SKM-1 treated with dmso at 0.1 percent for 144 hours (cell line): ENCODE measurements around the gene PLEKHG3.
A peak's percentile ranks its signal among the peaks of the same experiment; 100 is the strongest.

ENCODE experiments used
- DNase-seq: peaks from one replicate; lab custom pipeline; 2025; ENCODE audit not compliant: unreplicated experiment; lab: John Stamatoyannopoulos, UW

Gene PLEKHG3

GRCh38 chr14:64762044-64763034 is 58.1 kb downstream of the PLEKHG3 start:
- no peak for DNase-seq

- DNase-seq = no peak
Measured at GRCh38 chr14:64763085-64763782, 59.0 kb downstream of the PLEKHG3 start.

DNA sequence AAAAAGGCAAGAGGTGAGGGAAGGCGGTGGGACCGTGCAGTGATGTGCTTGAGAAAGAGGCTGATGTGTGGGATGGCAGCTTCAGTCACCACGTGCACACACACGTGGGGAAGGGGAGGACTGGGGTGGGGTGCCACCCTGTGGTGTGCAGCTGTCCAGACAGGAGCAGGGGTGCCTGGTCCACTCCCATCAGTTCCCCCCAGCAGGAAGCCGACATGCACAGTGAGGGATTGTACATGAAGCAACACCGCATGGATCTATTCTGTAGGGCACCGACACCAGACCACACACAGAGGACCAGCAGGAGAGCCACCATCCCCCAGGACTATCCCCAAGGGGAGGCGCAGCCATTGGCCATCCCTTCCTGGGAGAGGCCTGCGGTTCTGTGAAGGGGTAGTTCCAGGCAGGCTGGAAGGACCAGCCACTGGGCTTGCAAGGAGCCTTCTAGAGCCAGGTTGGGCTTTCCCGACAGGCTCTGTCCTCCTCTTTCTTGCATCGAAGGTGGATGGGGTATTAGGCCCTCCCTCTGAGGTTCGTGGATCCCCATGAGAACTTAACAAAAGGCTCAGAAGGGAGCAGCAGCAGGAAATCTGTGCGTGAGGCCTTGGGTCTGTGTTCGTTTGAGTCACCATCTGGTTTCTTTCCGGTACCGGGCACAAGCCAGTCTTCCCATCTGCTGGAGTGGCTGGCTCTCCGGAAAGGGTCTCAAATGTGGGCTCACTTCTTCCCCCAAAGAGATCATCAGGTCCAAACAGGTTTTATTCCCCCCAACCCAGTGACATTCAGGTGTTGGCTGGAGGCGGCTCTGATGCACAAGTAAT is 59.8 kb downstream of the PLEKHG3 start:
- DNase-seq = no peak

- DNase-seq = peak; percentile 37
Measured at GRCh38 chr14:64764641-64765520, 60.7 kb downstream of the PLEKHG3 start.

DNA sequence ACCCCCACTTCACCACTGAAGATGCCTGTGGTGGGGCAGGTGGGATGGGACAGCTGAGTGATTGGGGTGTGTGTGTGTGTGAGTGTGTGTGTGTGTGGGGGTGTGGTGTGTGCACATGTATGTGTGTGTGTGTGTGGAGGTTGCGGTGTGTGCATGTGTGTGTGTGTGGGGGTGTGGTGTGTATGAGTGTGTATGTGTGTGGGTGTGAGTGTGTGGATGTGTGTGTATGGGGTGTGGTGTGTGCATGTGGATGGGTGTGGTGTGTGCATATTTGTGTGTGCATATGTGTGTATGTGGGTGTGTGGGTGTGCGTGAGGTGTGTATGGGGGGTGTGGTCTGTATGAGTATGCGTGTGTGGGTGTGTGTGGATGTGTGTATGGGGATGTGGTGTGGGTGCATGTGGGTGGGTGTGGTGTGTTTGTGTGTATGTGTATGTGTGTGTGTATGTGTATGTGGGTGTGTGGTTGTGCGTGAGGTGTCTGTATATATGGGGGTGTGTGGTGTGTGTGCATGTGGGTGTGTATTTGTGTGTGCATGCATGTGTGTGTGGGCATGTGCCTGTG is 61.6 kb downstream of the PLEKHG3 start:
- no peak for DNase-seq

GRCh38 chr14:64766430-64767151 is 62.4 kb downstream of the PLEKHG3 start:
- DNase-seq = no peak

GRCh38 chr14:64767215-64767964 is 63.2 kb downstream of the PLEKHG3 start:
- no peak for DNase-seq

GRCh38 chr14:64768401-64769095 is 64.3 kb downstream of the PLEKHG3 start:
- DNase-seq = no peak

GRCh38 chr14:64769096-64770020 is 65.1 kb downstream of the PLEKHG3 start:
- DNase-seq = no peak

DNA sequence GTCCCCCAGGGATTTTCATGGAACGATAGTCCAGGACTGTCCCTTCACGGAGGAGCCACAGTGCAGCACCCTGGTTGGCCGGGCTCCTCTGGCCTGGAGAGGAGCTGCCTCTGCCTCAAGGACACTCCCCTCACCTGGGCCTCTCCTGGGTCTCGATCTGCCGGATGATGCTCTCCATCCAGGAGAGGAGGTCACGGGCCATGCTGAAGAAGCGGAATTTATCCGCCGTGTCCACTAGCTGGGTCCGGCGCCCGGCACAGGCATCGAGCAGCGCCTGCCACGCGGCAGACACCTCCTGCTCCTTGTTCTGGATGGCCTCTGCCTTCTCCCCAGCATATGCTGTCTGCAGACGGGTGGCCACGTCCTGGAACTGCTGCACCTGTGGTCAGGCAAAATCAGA is 66.5 kb downstream of the PLEKHG3 start:
- no peak for DNase-seq

- DNase-seq = no peak
Measured at GRCh38 chr14:64771161-64771560, 66.9 kb downstream of the PLEKHG3 start.

DNA sequence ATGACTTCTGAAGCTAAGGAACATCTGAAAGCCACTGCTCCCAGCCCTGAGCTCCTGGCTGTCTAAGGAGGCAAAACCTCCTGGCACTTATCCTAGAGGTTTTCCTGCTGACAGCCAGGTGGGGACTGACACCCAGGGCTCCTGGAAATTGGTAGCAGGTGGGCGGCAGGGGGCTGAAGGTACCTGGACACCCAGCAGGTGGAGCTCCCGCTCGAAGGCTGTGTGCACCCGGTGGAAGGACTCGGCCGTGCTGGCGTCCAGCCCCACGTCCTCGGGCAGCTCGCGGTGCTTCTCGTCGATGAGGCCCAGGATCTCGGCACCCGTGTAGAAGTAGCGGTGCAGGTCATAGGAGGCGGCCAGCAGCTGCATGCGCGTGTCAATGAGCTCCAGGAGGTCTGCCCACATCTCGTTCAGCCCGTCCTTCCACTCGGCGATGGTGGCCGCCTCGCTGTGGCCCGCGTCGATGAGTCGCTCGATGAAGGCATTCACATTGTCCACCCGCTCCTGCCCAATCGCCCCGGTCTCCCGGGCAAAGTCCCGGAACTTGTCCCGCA is 68.2 kb downstream of the PLEKHG3 start:
- DNase-seq = no peak

DNA sequence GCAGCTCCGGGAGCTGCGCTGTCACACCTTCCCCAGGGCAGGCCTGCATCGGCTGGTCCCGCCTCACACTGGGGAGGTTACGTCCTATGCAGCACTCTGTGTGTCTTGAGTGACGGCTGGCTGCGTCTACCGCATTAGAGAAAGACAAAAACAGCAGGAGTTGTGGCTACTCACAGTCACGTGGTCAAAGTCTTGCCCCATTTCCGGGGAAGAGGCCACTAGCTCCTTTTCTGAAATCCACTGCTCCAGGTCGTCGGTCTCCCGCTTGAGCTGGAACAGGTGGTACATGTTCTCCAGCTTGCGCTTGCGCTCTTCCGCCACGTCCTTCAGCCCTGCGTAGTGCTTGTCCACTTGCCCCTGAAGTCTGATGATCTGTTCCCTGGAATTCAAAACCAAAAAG is 68.8 kb downstream of the PLEKHG3 start:
- DNase-seq = no peak

- no peak for DNase-seq
Measured at GRCh38 chr14:64773577-64773976, 69.4 kb downstream of the PLEKHG3 start.

DNA sequence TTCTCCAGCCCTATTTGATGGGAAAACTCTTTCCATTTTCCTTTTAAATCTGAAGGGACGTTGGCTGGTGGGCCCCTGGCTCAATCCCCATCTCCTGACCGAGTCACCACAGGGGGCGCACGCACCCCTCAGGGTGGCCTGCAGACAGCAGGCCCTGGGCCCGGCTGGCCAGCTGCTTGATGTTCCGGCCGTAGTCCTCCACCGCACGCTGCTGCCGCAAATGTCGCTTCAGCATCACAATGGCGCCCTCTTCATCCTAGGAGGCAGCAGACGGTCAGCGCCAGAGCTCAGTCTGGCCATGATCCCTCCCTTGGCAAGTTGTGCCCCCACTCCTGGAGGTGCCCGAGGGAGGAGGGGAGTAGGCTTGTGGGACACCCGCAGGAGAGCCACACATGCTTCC is 70.0 kb downstream of the PLEKHG3 start:
- no peak for DNase-seq

- DNase-seq = no peak
Measured at GRCh38 chr14:64775081-64775777, 71.0 kb downstream of the PLEKHG3 start.
